Measurements from ENCODE around the gene GALNTL6.

GRCh38 chr4:172791841-172792240 is 978.6 kb downstream of the GALNTL6 start:
- no peak for TF ChIP-seq ZNF274 (IDR thresholded peaks at IDR 0.05; ENCODE audit: low read depth, low read length)
- no peak for TF ChIP-seq YY1 (IDR thresholded peaks at IDR 0.05; ENCODE audit: insufficient read depth, insufficient read length)
- no peak for TF ChIP-seq SUZ12 (IDR thresholded peaks at IDR 0.05; ENCODE audit: extremely low read depth, insufficient read depth, insufficient read length)
